ENCODE measurements around the gene TRIM68. TPM values are rescaled to one million over a fixed set of nuclear protein-coding genes. Genes with fewer than 3 reads are reported as not detected.

Gene TRIM68
- polyA plus RNA-seq, 2 of the 4 experiments (the other 2 are of a cell fraction): 9.6 to 10.8 TPM

- no peak for FAIRE-seq
- WGBS (ENCODE audit: missing lambda C conversion rate): 76% methylated on average over 4 of the region's 4 CpGs
- CTCF ChIA-PET: interaction anchor here (2.5 to 2.6 kb wide), 2 partner anchors 21 to 418 kb away, joined by 7 to 11 read pairs; no protein-coding TSS in a partner anchor
Measured at GRCh38 chr11:4605057-4605456, 3.0 kb downstream of the TRIM68 start.

GRCh38 chr11:4593739-4594138, 14.3 kb downstream of the TRIM68 start, which contains the start of gene OR52I1:
Gene OR52I1 (plus strand): TSS chr11:4594039. CDS start chr11:4594039, 0 bp downstream.
- WGBS (ENCODE audit: missing lambda C conversion rate): 32% methylated on average over 1 of the region's 1 CpG
- no peaks in the 10 kb centered on the region for H3K4me1 ChIP-seq
- CTCF ChIA-PET: interaction anchor here (4.0 kb wide), 1 partner anchor 43 kb away, joined by 10 read pairs; the partner anchor contains the start of gene OR51D1
- TF ChIP-seq CTCF (IDR thresholded peaks at IDR 0.05) (no peak), RARB (CRISPR knock-in tag; IDR thresholded peaks at IDR 0.05) (no peak), HOXB5 (CRISPR knock-in tag; IDR thresholded peaks at IDR 0.05) (no peak), ESRRA (IDR thresholded peaks at IDR 0.05; ENCODE audit: borderline replicate concordance, low read length) (no peak), SMC3 (IDR thresholded peaks at IDR 0.05) (no peak), HOXA7 (CRISPR knock-in tag; IDR thresholded peaks at IDR 0.05) (no peak), KDM5A (IDR thresholded peaks at IDR 0.05) (no peak), POLR2A (IDR thresholded peaks at IDR 0.05; ENCODE audit: low read length) (no peak), PHF8 (IDR thresholded peaks at IDR 0.05; ENCODE audit: borderline replicate concordance, low read depth) (no peak), KDM1A (IDR thresholded peaks at IDR 0.05; ENCODE audit: low read depth) (no peak), ELK1 (IDR thresholded peaks at IDR 0.05; ENCODE audit: low read depth, low read length) (no peak), GATA3 (IDR thresholded peaks at IDR 0.05; ENCODE audit: borderline replicate concordance) (no peak)
- FAIRE-seq: no peak
- POLR2A ChIA-PET: no interaction called here
- H3K4me3 ChIP-seq: no peak within 1 kb of the TSS
- no peak within 1 kb of the TSS for H3K27ac ChIP-seq
- ATAC-seq: no peak
- H3K9me3 ChIP-seq: no peaks in the 10 kb centered on the region
- no peak for DNase-seq (ENCODE audit: low read depth in 1 of 2, low spot score in 1 of 2)
- H3K4me2 ChIP-seq: no peak within 1 kb of the TSS

More at GRCh38 chr11:4605057-4605456, 3.0 kb downstream of the TRIM68 start:
- ATAC-seq: no peak
- TF ChIP-seq HMGXB4 (CRISPR knock-in tag; IDR thresholded peaks at IDR 0.05; ENCODE audit: borderline replicate concordance) (no peak), JUNB (IDR thresholded peaks at IDR 0.05) (no peak), CEBPB (IDR thresholded peaks at IDR 0.05) (no peak), POLR2A (IDR thresholded peaks at IDR 0.05; ENCODE audit: low read length) (no peak), ZNF302 (CRISPR knock-in tag; IDR thresholded peaks at IDR 0.05) (no peak), ZC3H11A (IDR thresholded peaks at IDR 0.05) (no peak), CHD2 (IDR thresholded peaks at IDR 0.05; ENCODE audit: low read length, partially characterized antibody) (no peak)
- H3K4me3 ChIP-seq: no peak overlapping the region
- H3K9me3 ChIP-seq: no peaks in the 10 kb centered on the region
- POLR2A ChIA-PET: no interaction called here
- H3K4me1 ChIP-seq: peaks cover 14% of the 10 kb centered on the region
- no peak for DNase-seq (ENCODE audit: low read depth in 1 of 2, low spot score in 1 of 2)
- H3K4me2 ChIP-seq: no peak overlapping the region
- H3K27ac ChIP-seq: no peak overlapping the region

- H3K27ac ChIP-seq: no peak overlapping the region
- H3K9me3 ChIP-seq: no peaks in the 10 kb centered on the region
- ChIA-PET POLR2A (no interaction called here), CTCF (interaction anchor here (1.0 kb wide), 1 partner anchor 402 kb away, joined by 3 read pairs; no protein-coding TSS in a partner anchor)
- no peak overlapping the region for H3K4me2 ChIP-seq
- no peak for DNase-seq (ENCODE audit: low read depth in 1 of 2, low spot score in 1 of 2)
- no peak overlapping the region for H3K4me3 ChIP-seq
- 11% methylated on average over 3 of the region's 3 CpGs for WGBS (ENCODE audit: missing lambda C conversion rate)
- no peak for TF ChIP-seq MAFK (IDR thresholded peaks at IDR 0.05; ENCODE audit: partially characterized antibody)
- no peak for TF ChIP-seq HOXA7 (CRISPR knock-in tag; IDR thresholded peaks at IDR 0.05)
- no peak for TF ChIP-seq TP53 (CRISPR knock-in tag; IDR thresholded peaks at IDR 0.05)
- no peak for TF ChIP-seq BCL3 (IDR thresholded peaks at IDR 0.05)
- no peak for TF ChIP-seq SMC3 (IDR thresholded peaks at IDR 0.05)
- no peak for TF ChIP-seq CEBPB (IDR thresholded peaks at IDR 0.05)
- TF ChIP-seq CBX8 (IDR thresholded peaks at IDR 0.05): no peak
- no peak for TF ChIP-seq E2F6 (IDR thresholded peaks at IDR 0.05; ENCODE audit: borderline replicate concordance, low read depth)
- no peak for TF ChIP-seq PBX3 (IDR thresholded peaks at IDR 0.05)
- TF ChIP-seq ZC3H11A (IDR thresholded peaks at IDR 0.05): no peak
- no peak for TF ChIP-seq MAX (IDR thresholded peaks at IDR 0.05)
- no peak for TF ChIP-seq MYC (IDR thresholded peaks at IDR 0.05; ENCODE audit: borderline replicate concordance, low read length)
- TF ChIP-seq CHD2 (IDR thresholded peaks at IDR 0.05; ENCODE audit: low read length, partially characterized antibody): no peak
- TF ChIP-seq HOXB5 (CRISPR knock-in tag; IDR thresholded peaks at IDR 0.05): no peak
- ATAC-seq: no peak
- H3K4me1 ChIP-seq: no peaks in the 10 kb centered on the region
- FAIRE-seq: no peak
Measured at GRCh38 chr11:4589017-4589416, 19.0 kb downstream of the TRIM68 start.
